IPS-20b (cell line): ENCODE results near the gene GNAZ.

ENCODE experiments used
- H3K27ac ChIP-seq: one replicate; pipeline ENCODE4 v1.5.1; 2013; ENCODE audit warnings: low read length
- H3K27me3 ChIP-seq: 2 replicates; pipeline ENCODE4 v1.6.1; 2013; ENCODE audit warnings: mild to moderate bottlenecking, low read length, inconsistent platforms; ENCODE audit not compliant: insufficient read depth
- H3K36me3 ChIP-seq: 2 replicates; pipeline ENCODE4 v1.6.1; 2013; ENCODE audit warnings: low read depth, mild to moderate bottlenecking, inconsistent platforms, low read length, moderate library complexity; ENCODE audit not compliant: insufficient read depth
- H3K4me1 ChIP-seq: 2 replicates; pipeline ENCODE4 v1.6.1; 2013; ENCODE audit warnings: mild to moderate bottlenecking, control low read depth, inconsistent platforms, low read length, moderate library complexity; ENCODE audit not compliant: insufficient read depth
- H3K4me3 ChIP-seq: 2 replicates; pipeline ENCODE4 v1.5.1; 2013; ENCODE audit warnings: mild to moderate bottlenecking, low read length, inconsistent platforms
- H3K9ac ChIP-seq: 2 replicates; pipeline ENCODE4 v1.6.1; 2013; ENCODE audit warnings: low read depth, mild to moderate bottlenecking, inconsistent platforms, low read length, moderate library complexity
- H3K9me3 ChIP-seq: 2 replicates; pipeline ENCODE4 v1.6.1; 2013; ENCODE audit warnings: mild to moderate bottlenecking, low read depth, low read length, inconsistent platforms; ENCODE audit not compliant: insufficient read depth

Gene GNAZ

DNA sequence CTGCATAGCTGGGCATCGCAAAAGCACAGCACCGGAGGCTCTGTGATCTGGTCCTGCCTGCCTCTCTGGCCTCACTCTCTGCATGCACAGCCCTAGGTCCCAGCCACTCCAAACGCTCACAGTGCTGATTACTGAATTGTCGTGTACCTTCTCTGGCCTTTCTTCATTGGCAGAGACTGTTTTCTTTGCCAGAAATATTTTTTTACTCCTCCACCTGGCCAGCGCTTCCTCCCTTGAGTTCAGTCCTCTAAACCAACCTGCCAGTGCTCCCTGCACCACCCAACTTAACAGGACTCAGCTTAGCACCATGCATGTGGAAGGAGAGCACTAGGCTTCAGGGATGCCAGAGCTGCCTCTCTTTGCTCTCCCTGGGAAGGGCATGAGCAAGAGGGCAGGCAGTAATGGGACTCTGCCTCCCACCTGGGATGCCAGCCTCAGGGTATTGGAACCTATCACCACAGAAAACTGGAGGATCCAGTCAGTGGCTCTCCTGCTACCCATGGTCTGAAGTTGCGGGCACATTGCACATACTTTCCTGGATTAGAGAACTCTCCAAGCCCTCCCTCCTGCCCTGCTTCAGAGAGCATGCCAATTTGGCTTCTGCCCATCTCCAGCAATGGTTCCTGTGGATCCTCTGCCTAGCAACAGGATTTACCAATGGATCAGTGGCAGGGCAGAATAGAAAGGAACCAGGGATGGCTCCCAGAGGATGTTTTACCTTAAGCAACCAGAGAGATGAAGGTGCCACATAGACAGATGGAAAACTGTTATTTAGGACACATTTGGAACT, 37.0 kb upstream of the GNAZ start:
- Histone ChIP-seq H3K36me3 (no peaks in the 10 kb centered on the region), H3K9me3 (no peaks in the 10 kb centered on the region), H3K4me3 (no peak overlapping the region), H3K27ac (no peak overlapping the region), H3K27me3 (peaks cover 9% of the 10 kb centered on the region; the same call in 1 of the 2 replicates), H3K9ac (no peak overlapping the region), H3K4me1 (peaks cover 14% of the 10 kb centered on the region; the same call in 1 of the 2 replicates)

DNA sequence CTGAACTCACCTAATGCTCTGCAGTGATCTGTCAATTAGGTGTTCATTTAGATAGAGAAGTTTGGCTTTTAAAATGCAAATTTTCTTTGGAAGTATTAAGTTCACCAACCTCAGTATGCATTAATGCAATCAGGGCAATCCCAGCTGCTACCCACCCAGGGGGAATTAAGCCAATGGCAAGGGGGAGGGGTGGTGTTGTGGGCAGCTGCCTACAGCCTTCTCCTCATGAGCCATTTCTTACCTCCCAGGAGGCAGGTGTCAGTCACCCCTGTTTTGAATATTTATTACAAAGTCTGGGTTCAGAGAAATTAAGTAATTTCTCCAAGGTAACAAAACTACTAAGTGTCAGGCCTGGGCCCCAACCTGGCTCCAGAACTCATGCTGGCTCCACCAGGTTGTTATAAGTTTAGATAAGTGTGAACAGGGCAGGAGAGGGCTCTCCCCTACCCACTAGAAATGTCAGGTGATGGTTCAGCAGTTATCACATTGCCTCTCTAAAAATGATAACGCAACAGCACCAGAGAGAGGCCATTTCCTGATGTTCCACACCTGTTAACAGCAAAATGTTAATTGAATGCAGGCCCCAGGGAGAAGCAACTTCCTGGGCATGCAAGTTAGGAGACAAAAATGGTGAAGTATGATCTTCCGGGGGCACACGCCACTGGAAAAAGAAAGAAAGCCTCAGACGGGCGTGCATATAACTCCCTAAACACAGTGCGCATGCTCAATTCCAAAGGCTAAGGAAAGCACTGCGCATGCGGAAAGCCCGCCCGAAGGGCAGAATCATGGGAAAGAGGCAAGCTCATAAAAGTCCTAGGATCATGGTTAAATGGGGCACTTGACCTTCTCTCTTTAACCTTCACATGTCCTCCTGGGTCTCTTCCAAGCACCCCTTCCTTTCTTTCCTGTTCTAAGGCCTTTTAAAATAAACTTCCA, 35.4 kb upstream of the GNAZ start:
- Histone ChIP-seq H3K27me3 (peaks cover 9% of the 10 kb centered on the region; the same call in 1 of the 2 replicates), H3K27ac (no peak overlapping the region), H3K4me1 (peaks cover 8% of the 10 kb centered on the region; the same call in 1 of the 2 replicates), H3K9ac (no peak overlapping the region), H3K36me3 (no peaks in the 10 kb centered on the region), H3K9me3 (no peaks in the 10 kb centered on the region), H3K4me3 (no peak overlapping the region)

DNA sequence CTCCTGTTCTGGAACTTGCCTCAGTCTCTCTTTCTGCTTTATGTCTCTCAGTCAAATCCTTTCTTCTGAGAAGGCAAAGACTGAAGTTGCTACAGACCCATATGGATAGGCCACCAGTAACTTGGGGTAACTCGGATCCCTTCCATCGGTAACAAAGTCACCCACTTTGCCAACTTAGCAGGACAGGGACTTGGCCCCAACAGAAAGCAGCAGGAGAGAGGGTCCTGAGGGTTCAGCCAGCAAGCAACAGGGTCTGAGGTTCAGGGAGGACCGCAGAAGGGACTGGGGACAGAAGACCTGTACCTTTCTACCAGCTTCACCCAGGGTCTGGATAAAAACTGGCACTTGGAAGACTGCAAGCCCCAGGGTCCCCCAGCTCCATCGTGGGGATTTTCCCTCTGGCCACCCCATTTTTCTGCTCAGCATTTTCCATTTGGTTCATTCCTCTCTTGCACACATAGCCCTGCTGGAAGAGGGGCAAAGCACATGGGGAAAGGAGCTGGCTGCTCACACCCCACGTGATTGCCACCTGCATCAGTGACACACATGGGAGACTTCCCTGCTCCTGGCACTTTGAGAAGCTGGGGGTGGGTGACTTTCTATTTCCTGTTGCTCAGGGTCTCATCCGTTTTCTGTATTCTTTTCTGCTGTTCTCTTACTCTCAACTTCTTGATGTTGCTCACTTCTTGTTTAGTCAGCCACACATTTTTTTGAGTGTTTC, 34.6 kb upstream of the GNAZ start:
- no peak overlapping the region for H3K9ac ChIP-seq
- H3K27me3 ChIP-seq = peaks cover 9% of the 10 kb centered on the region; the same call in 1 of the 2 replicates
- peaks cover 6% of the 10 kb centered on the region; the same call in 1 of the 2 replicates for H3K4me1 ChIP-seq
- H3K36me3 ChIP-seq = no peaks in the 10 kb centered on the region
- H3K4me3 ChIP-seq = no peak overlapping the region
- no peak overlapping the region for H3K27ac ChIP-seq
- no peaks in the 10 kb centered on the region for H3K9me3 ChIP-seq

DNA sequence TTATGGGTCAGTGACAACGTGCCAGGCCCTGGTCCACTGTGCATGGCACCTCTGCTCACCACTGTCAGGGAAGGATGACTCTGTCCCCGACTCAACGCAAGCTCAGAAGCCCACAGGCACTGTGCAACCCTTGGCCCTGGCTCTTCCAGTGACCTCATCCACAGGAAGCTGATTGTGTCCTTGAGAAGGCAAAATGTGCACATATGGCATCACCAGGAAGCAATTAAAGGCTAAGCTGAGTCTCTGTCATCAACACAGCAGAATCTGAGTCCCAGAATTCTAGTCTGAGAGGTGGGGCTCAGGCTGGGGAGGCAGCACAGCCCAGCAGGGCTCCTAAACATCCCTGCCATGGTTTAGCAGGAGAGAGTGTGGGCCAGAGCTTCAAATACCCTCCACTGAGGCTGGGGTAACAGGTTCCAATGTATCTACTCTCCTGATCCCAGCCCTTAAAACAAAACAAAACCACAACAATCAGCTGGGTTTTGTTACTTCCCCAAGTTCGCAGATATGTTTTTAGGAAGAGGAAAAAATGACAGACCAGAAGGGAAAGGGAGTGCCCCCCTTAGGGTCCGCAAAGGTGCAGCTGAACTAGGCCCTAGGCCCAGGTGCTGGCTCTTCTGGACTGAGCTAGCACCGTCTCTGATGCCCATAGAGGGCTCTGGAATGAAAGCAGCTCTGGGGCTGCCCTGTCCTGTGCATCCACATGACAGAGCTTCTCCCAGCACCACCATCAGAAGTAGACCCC, 33.5 kb upstream of the GNAZ start:
- H3K36me3 ChIP-seq = no peaks in the 10 kb centered on the region
- H3K9ac ChIP-seq = no peak overlapping the region
- no peak overlapping the region for H3K27ac ChIP-seq
- H3K4me3 ChIP-seq = no peak overlapping the region
- peaks cover 9% of the 10 kb centered on the region; the same call in 1 of the 2 replicates for H3K27me3 ChIP-seq
- H3K9me3 ChIP-seq = no peaks in the 10 kb centered on the region
- peaks cover 6% of the 10 kb centered on the region; the same call in 1 of the 2 replicates for H3K4me1 ChIP-seq

DNA sequence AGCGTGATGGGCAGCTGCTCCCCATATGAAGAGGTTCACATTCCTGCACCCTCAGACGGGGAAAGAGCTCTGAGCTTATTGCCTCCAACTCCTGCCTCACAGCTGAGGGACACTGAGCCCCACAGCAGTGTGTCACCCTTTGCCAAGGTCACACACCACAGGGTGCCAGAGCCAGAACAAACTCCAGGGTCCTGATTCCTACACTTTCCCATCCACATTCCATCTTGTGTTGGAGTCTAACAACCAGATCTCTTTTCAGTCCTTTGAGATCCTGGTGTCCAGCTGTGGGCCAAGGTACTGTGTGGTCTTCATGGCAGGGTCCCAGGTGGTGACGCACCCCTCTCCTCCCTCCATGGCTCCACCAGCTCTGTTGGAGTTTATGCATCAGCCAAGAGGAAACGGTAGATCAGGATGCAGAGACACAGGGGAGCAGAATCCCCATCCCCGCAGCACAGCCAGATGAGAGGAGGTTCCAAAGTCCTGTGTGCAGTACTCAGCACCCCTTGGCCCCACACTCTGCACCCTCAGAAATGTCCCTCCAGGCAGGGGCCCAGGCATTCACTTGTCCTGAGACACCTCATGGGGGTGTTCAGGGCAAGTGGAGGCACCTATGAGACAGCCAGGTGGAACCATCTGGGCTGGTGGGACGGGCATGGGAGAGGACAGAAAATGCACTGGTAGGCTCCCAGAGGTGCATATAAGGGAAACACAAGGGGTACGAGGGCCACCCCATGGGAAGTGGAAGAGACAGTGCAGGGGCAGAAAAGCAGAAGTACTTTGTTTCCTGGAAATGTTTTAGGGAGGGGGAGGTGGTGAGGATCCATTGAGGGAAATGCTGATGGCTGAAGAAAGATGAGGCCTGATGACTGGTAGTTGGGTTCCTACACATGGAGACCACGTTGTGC, 32.6 kb upstream of the GNAZ start:
- Histone ChIP-seq H3K4me3 (no peak overlapping the region), H3K36me3 (no peaks in the 10 kb centered on the region), H3K9ac (no peak overlapping the region), H3K27ac (no peak overlapping the region), H3K9me3 (no peaks in the 10 kb centered on the region), H3K27me3 (peaks cover 9% of the 10 kb centered on the region; the same call in 1 of the 2 replicates), H3K4me1 (peaks cover 6% of the 10 kb centered on the region; the same call in 1 of the 2 replicates)

DNA sequence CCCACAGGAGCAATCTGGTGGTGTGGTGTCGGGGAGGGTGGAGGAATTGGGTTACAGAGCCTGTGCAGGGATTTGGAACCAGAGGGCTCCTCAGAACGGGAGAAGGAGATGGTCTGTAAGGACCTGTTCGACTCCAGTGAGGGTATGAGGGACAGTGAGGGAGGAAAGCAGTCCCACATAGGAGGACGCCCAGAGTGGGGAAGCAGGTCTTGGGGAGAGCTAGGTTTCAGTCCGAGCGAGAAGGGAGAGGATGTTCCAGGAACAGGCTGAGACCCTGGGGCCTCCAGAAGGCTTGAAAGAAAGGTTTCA, 32.0 kb upstream of the GNAZ start:
- Histone ChIP-seq H3K9ac (no peak overlapping the region), H3K9me3 (no peaks in the 10 kb centered on the region), H3K36me3 (no peaks in the 10 kb centered on the region), H3K27ac (no peak overlapping the region), H3K4me1 (peaks cover 6% of the 10 kb centered on the region; the same call in 1 of the 2 replicates), H3K27me3 (peaks cover 9% of the 10 kb centered on the region; the same call in 1 of the 2 replicates), H3K4me3 (no peak overlapping the region)

DNA sequence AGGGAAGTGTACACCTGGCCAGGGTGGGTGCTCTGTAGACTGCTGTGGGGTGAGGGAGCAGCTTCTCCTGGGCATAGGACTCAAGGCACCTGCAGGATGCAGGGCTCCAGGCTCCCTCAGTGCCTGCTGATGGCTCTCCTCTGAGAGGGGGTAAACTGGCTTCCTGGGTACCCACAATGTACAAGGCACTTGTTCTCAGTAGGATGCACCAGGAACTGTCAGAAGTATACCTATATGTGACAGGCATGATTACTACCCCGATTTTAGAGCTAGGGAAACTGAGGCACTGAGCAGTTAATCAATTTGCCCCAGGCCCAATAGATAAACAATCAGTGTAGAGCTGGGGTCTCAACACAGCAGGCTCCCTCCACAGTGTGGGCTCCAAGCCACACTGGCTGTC, 31.4 kb upstream of the GNAZ start:
- H3K36me3 ChIP-seq = no peaks in the 10 kb centered on the region
- H3K9me3 ChIP-seq = no peaks in the 10 kb centered on the region
- H3K4me1 ChIP-seq = peaks cover 6% of the 10 kb centered on the region; the same call in 1 of the 2 replicates
- no peak overlapping the region for H3K9ac ChIP-seq
- H3K4me3 ChIP-seq = no peak overlapping the region
- peaks cover 9% of the 10 kb centered on the region; the same call in 1 of the 2 replicates for H3K27me3 ChIP-seq
- H3K27ac ChIP-seq = no peak overlapping the region

DNA sequence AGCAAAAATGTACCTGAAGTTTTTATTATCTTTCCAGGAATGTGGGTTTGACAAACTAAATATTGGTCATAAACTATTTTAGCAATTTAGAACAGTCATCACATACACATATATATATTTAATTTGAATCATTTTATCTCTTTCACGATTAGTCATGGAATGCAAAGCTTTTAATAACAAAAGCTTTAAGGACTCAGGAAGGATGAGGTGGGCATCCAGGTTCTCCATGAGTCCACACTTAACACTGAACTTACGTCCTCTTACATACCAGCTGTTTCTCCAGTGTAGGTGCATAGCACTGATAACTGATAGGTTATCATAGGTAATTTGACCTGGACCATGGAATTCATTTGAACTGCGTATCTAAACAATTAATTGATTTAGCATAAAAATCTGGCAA, 28.1 kb upstream of the GNAZ start:
- peaks cover 11% of the 10 kb centered on the region; the same call in 1 of the 2 replicates for H3K4me1 ChIP-seq
- H3K4me3 ChIP-seq = no peak overlapping the region
- H3K36me3 ChIP-seq = no peaks in the 10 kb centered on the region
- no peak overlapping the region for H3K9ac ChIP-seq
- H3K9me3 ChIP-seq = peaks cover 11% of the 10 kb centered on the region; the same call in 1 of the 2 replicates
- H3K27me3 ChIP-seq = no peaks in the 10 kb centered on the region; the same call in 1 of the 2 replicates
- H3K27ac ChIP-seq = no peak overlapping the region

DNA sequence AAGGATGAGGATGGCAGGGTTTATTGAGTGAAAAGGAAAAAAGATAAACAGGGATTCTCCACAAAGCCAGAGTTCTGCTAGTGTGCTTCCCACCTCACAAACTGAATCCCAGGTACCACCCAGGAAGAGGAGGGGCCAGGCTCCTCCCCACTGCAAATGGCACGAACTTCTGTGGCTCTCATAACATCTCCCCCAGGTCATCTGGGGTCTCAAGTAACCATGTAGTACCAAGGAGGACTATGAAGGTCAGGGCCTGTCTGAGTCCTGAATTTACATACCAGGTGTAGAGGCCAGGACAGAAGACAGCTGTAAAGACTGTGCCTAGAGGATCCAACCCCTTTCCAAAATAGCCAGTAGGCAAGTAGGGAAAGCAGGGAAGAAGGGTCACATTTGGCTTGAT, 25.7 kb upstream of the GNAZ start:
- Histone ChIP-seq H3K9ac (no peak overlapping the region), H3K9me3 (peaks cover 12% of the 10 kb centered on the region; the same call in 1 of the 2 replicates), H3K4me3 (no peak overlapping the region), H3K27ac (no peak overlapping the region), H3K27me3 (no peaks in the 10 kb centered on the region), H3K4me1 (peaks cover 11% of the 10 kb centered on the region; the same call in 1 of the 2 replicates), H3K36me3 (no peaks in the 10 kb centered on the region)

DNA sequence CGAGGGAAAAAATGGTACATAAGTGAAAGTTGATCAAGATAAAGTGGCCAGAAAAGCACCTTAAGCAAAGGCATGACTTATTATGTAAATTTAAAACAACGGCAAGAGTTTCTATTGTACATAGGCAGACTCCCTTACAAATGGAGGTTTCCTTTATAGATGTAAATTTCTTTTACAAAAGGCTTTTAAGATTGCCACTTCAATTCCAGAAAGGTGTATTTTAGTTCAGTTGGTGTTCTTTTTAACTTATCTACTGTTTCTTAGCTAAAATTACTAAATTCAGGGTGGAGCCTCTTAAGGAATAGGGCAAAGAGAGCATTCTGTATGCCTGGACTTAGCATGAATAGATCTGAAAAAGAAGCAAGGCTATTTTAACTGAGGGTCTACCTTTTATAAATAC, 24.9 kb upstream of the GNAZ start:
- Histone ChIP-seq H3K36me3 (no peaks in the 10 kb centered on the region), H3K9me3 (peaks cover 12% of the 10 kb centered on the region; the same call in 1 of the 2 replicates), H3K9ac (no peak overlapping the region), H3K27me3 (no peaks in the 10 kb centered on the region), H3K4me1 (peaks cover 11% of the 10 kb centered on the region; the same call in 1 of the 2 replicates), H3K4me3 (0 out of 2 replicates have a peak overlapping the region, but pooled peaks have one; percentile 9), H3K27ac (no peak overlapping the region)
